Peyer's patch (tissue), 4 donors: ENCODE measurements around the gene PPM1L. TPM values are rescaled to one million over a fixed set of nuclear protein-coding genes. Genes with fewer than 3 reads are reported as not detected.

Experiments used
- DNase-seq, 3 donors: peaks; one replicate each; pipeline ENCODE4 v3.0.0-alpha.2; 2017 to 2019
- H3K27ac ChIP-seq, 4 donors: fragments of 200-600 bp; sonication (generic); one replicate each; pipeline ENCODE4 v1.5.1; 2016 to 2019
- H3K27me3 ChIP-seq, 2 donors: fragments of 200-600 bp; sonication (generic); one replicate each; pipeline ENCODE4 v1.5.1; 2019
- H3K36me3 ChIP-seq, 3 donors: fragments of 200-600 bp; sonication (generic); one replicate each; pipeline ENCODE4 v1.5.1; 2016 to 2019
- H3K4me1 ChIP-seq, 4 donors: fragments of 200-600 bp; sonication (generic); one replicate each; pipeline ENCODE4 v1.5.1; 2016 to 2019
- H3K4me3 ChIP-seq, 4 donors: fragments of 200-600 bp; sonication (generic); 1 replicate in 3 of 4; 2 replicates in 1 of 4; pipeline ENCODE4 v1.5.1; 2016 to 2019; ENCODE audit warnings: mild to moderate bottlenecking in 1 of 4
- H3K9me3 ChIP-seq, 4 donors: fragments of 200-600 bp; sonication (generic); one replicate each; pipeline ENCODE4 v1.5.1; 2016 to 2019; ENCODE audit warnings: mild to moderate bottlenecking in 1 of 4
- POLR2A ChIP-seq, 2 donors: fragments of 450-650 bp; IDR thresholded peaks; one replicate each; pipeline ENCODE4 v1.5.1; 2017; ENCODE audit warnings: antibody characterized with exemption in 2 of 2, mild to moderate bottlenecking in 2 of 2, moderate library complexity in 2 of 2
- total RNA-seq, 4 donors: library from RNA; depleted of rRNA; stranded (reverse); fragments of >200 nt; gene quantifications; one replicate each; pipeline ENCODE4 v1.1.0, GENCODE V29; 2016
- TF ChIP-seq, protein P1 (sequence below), 6 experiments: fragments of 450-650 bp in 4 of 6; fragments of 200-600 bp in 2 of 6; sonication (generic) in 1 of 6; IDR thresholded peaks; one replicate each; pipeline ENCODE4 v1.5.1; 2017 to 2019; ENCODE audit warnings: antibody characterized with exemption in 6 of 6, mild to moderate bottlenecking in 3 of 6, moderate library complexity in 1 of 6

The PPM1L gene
- total RNA-seq, 4 donors from 2014 or later, result 8.4 to 17.8 (median 12.7) TPM

DNA sequence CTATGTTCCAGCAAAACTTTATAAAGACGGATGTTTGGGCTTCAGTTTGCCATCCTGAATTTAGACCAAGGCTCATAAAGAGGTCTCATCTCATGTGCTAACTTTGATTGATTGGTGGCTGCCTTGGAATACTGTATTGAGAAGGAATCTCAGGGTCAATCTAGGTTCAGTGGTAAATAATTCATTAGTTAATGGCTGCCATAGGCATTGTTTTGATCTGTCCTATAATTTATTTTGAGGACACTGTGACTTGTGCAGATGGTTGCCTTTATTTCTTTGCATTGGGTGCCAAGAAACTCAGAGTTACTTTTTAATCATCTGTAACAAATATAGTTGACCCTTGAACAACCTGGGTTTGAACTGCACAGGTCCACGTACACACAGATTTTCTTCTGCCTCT lies 189.3 kb downstream of the PPM1L start:
- H3K36me3 ChIP-seq, result no peaks in the 10 kb centered on the region
- no peak overlapping the region for H3K27ac ChIP-seq
- no peaks in the 10 kb centered on the region for H3K4me1 ChIP-seq
- H3K4me3 ChIP-seq, result no peak overlapping the region
- DNase-seq, result no peak
- TF ChIP-seq POLR2A (IDR thresholded peaks at IDR 0.05), result no peak
- TF ChIP-seq, protein P1, sequence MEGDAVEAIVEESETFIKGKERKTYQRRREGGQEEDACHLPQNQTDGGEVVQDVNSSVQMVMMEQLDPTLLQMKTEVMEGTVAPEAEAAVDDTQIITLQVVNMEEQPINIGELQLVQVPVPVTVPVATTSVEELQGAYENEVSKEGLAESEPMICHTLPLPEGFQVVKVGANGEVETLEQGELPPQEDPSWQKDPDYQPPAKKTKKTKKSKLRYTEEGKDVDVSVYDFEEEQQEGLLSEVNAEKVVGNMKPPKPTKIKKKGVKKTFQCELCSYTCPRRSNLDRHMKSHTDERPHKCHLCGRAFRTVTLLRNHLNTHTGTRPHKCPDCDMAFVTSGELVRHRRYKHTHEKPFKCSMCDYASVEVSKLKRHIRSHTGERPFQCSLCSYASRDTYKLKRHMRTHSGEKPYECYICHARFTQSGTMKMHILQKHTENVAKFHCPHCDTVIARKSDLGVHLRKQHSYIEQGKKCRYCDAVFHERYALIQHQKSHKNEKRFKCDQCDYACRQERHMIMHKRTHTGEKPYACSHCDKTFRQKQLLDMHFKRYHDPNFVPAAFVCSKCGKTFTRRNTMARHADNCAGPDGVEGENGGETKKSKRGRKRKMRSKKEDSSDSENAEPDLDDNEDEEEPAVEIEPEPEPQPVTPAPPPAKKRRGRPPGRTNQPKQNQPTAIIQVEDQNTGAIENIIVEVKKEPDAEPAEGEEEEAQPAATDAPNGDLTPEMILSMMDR (IDR thresholded peaks at IDR 0.05), result no peak
- H3K27me3 ChIP-seq, result no peaks in the 10 kb centered on the region
- no peaks in the 10 kb centered on the region for H3K9me3 ChIP-seq

DNA sequence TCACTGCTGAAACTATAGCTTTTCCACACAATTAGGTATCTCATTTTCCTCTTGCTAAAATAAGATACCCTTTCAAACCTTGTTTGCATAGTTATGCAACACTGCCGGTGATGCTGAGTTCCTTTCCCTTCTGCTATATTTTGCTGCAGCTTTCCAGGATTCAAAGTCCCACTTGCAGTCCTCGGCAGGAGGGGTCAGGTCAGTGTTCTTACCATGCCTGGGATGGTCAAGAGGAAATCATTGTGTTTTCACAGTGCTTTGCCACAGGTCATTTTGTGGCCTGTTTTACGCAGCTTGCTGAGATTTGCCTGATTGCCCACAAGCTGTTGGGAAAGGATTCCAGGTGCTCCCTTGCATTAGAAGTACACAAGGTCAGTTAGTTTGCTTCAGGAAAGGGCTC lies 192.2 kb downstream of the PPM1L start:
- no peak overlapping the region for H3K27ac ChIP-seq
- H3K4me1 ChIP-seq, result no peaks in the 10 kb centered on the region
- TF ChIP-seq, protein P1 (IDR thresholded peaks at IDR 0.05), result no peak
- no peak for TF ChIP-seq POLR2A (IDR thresholded peaks at IDR 0.05)
- H3K4me3 ChIP-seq, result no peak overlapping the region
- no peaks in the 10 kb centered on the region for H3K27me3 ChIP-seq
- no peaks in the 10 kb centered on the region for H3K36me3 ChIP-seq
- no peaks in the 10 kb centered on the region for H3K9me3 ChIP-seq
- DNase-seq, result no peak

- no peaks in the 10 kb centered on the region for H3K4me1 ChIP-seq
- H3K36me3 ChIP-seq, result no peaks in the 10 kb centered on the region
- H3K27me3 ChIP-seq, result no peaks in the 10 kb centered on the region
- no peak overlapping the region for H3K4me3 ChIP-seq
- no peaks in the 10 kb centered on the region for H3K9me3 ChIP-seq
- no peak for DNase-seq
- TF ChIP-seq POLR2A (IDR thresholded peaks at IDR 0.05), result no peak
- TF ChIP-seq, protein P1 (IDR thresholded peaks at IDR 0.05), result no peak
- no peak overlapping the region for H3K27ac ChIP-seq
Observed at GRCh38 chr3:160949460-160949859, 193.4 kb downstream of the PPM1L start.

GRCh38 chr3:160950542-160950941 lies 194.5 kb downstream of the PPM1L start:
- Histone ChIP-seq H3K27me3 (no peaks in the 10 kb centered on the region), H3K27ac (no peak overlapping the region), H3K9me3 (no peaks in the 10 kb centered on the region), H3K36me3 (no peaks in the 10 kb centered on the region), H3K4me3 (no peak overlapping the region), H3K4me1 (no peaks in the 10 kb centered on the region)
- no peak for TF ChIP-seq POLR2A (IDR thresholded peaks at IDR 0.05)
- TF ChIP-seq, protein P1 (IDR thresholded peaks at IDR 0.05), result no peak
- no peak for DNase-seq

- no peak for TF ChIP-seq POLR2A (IDR thresholded peaks at IDR 0.05)
- TF ChIP-seq, protein P1 (IDR thresholded peaks at IDR 0.05), result no peak
- Histone ChIP-seq H3K4me3 (no peak overlapping the region), H3K27me3 (no peaks in the 10 kb centered on the region), H3K36me3 (no peaks in the 10 kb centered on the region), H3K4me1 (no peaks in the 10 kb centered on the region), H3K9me3 (no peaks in the 10 kb centered on the region), H3K27ac (no peak overlapping the region)
- no peak for DNase-seq
Observed at GRCh38 chr3:160950954-160951353, 194.9 kb downstream of the PPM1L start.
